GM13977 (cell line): ENCODE data around the gene RAI1.

Experiments
- DNase-seq: peaks from one replicate; pipeline ENCODE4 v3.0.0; 2012; ENCODE audit warnings: low spot score
- in situ Hi-C: fragments of 300-500 bp; cut with MboI; formaldehyde crosslinking; loops from one replicate; pipeline ENCODE4 v1.12.0; 2022; ENCODE audit warnings: low sequenced_read_pairs, low pct_unique_long_range_greater_than_20kb, mixed read lengths, inconsistent platforms; ENCODE audit not compliant: unreplicated experiment
- TF ChIP-seq, protein P1 (sequence below): IDR thresholded peaks from 2 replicates; pipeline ENCODE4 v1.5.1; 2012; ENCODE audit warnings: mild to moderate bottlenecking, control low read depth; ENCODE audit not compliant: insufficient read depth; ENCODE audit errors: extremely low read depth, missing control alignments

The RAI1 gene

DNA sequence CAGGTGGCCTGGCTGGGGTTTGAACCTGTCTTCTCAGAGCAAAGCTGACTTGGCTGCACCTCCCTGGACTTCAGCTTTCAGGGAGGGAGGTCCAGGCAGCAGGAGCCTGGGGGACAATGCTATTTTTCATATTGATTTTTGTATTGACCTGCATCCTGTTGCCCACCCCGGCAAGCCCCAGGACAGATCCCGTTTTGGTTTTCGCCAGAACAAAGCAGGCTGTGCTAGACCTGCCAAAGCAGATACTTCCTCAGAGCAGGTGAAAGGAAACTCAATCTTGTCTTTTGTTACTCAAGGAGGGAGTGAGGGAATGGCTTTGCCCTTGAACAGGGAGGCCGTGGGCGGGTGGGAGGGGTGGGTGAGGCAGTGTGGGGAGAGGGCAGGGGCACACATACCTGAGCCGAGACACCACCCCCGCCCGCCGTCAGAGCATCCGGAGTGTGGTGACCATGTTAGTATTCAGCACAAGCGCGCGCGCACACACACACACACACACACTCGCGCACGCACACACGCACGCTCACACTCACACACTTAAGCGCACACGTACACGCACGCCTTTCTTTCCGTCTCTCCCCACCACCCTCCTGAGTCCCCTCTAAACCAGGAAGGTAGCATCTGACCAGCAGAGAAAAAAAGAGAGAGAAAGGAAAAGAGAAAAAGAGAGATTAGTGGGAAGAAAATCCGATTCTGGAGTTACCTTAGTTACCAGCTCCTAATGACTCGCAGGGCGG is 59.5 kb downstream of the RAI1 start:
- TF ChIP-seq, protein P1, sequence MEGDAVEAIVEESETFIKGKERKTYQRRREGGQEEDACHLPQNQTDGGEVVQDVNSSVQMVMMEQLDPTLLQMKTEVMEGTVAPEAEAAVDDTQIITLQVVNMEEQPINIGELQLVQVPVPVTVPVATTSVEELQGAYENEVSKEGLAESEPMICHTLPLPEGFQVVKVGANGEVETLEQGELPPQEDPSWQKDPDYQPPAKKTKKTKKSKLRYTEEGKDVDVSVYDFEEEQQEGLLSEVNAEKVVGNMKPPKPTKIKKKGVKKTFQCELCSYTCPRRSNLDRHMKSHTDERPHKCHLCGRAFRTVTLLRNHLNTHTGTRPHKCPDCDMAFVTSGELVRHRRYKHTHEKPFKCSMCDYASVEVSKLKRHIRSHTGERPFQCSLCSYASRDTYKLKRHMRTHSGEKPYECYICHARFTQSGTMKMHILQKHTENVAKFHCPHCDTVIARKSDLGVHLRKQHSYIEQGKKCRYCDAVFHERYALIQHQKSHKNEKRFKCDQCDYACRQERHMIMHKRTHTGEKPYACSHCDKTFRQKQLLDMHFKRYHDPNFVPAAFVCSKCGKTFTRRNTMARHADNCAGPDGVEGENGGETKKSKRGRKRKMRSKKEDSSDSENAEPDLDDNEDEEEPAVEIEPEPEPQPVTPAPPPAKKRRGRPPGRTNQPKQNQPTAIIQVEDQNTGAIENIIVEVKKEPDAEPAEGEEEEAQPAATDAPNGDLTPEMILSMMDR = no peak
- in situ Hi-C loops = no loop called here
- no peak for DNase-seq

DNA sequence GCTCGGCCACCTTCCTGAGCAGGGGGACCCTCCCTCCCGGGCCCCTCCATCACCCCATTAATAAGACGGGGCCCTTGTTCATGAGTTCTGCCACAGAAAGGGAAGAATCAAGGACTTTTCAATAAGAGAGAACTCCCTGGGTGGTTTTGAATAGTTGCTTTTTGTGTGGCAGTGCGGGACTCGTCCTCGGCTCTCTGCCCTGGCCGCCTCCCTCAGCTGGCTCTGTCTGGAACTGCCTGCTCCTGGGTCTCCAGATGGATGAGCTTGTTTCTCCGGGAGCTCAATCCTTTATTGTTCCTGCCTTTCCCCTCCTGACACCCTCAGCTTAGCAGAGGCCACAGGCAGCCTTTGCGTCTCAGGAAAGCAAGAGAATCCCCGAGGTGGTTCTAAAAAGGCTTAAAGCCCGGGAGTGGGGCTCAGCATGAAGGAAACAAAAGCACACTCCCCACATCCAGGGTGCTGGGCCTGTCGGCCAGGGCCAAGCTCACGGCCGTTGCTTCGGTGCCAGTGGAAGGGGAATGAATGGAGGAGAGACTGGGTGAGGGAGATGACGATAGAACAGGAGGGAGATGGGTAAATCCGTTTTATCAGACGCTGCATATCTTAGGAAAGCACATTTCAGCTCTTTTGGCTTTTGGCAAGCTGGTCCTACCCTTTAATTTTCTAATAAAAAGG is 60.2 kb downstream of the RAI1 start:
- DNase-seq = no peak
- TF ChIP-seq, protein P1 = no peak
- in situ Hi-C loops = no loop called here

DNA sequence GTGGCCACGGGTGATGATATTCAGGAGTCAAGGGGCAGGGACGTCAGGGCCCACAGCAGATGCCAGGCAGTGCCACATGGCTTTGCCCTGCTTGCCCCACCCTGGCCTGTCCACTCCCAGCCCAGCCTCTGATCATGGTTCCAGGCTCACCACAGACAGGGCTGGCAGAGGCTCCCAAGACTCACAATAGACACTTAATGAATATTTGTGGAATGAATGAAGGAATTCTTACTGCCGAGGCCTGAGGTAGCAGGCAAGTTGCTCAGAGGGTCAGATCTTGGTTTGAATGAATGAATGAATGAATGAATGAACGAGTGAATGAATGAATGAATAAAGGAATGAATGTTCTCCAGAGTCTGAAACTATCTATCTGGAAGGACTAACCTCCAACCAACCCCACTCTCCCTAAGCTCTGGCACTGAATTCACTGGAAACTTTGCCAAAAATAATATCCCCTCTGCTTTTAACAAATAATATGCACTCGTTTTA is 60.9 kb downstream of the RAI1 start:
- TF ChIP-seq, protein P1 = no peak
- DNase-seq = no peak
- in situ Hi-C loops = no loop called here

DNA sequence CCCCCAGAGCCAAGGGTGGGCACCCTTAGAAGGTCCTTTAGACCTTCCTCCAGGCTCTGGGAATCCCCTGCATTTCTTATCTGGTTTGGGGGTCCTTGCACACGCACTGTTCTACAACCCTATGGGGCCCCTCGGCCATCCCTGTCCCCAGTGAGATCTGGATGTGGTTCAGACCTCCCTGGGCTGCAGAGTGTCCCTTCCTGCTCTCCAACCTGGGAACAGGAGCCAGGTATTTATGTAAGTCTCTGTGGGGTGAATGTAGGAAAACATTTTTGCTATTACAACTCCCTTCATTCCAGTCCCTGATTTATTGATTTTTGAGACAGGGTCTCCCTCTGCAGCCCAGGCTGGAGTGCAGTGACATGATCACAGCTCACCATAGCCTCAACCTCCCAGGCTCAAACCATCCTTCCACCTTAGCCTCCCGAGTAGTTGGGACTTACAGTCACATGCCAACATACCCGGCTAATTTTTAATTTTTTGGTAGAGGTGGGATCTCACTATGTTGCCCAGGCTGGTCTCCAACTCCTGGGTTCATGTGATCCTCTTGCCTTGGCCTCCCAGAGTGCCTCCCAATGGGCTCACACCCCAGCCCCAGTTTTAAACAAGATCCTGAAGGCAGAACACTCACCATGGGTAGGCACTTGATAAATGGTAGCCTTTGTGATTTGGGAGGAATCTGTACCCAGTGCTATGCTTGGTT is 61.6 kb downstream of the RAI1 start:
- in situ Hi-C loops = no loop called here
- no peak for DNase-seq
- TF ChIP-seq, protein P1 = no peak

DNA sequence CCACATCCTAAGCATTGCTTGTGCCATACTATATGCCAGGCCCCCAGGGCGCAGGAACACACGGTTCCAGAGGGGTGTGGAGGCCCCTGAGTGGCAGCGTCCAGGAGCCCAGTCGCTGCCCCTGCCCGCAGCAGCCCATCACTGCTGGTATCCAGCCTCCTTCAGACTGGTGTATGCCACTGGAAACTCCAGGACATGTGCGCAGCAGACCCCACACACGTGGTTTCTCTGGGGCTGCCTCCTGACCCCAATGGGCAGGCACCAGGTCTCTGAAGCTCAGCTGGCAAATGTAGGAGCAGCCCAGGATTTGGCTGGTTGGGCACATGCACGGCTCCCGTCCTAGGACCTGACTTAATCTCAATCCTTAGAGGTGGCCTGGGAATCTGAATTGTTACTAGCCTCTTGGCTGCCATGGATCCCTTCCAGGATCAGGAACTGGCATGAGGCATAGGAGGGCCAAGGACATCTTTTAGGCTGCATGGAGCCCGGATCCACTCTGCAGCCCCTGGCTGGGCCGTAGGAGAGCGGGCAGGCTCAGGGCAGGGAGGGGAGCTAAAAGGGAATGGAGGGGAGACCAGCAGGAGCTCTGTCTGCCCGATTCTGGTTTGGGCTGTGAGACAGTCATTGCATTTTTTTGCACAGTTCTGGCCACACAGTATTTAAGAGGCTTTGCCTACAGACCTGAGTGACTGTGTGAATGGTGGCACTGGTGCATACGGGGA is 62.3 kb downstream of the RAI1 start:
- in situ Hi-C loops = no loop called here
- no peak for DNase-seq
- TF ChIP-seq, protein P1 = no peak

DNA sequence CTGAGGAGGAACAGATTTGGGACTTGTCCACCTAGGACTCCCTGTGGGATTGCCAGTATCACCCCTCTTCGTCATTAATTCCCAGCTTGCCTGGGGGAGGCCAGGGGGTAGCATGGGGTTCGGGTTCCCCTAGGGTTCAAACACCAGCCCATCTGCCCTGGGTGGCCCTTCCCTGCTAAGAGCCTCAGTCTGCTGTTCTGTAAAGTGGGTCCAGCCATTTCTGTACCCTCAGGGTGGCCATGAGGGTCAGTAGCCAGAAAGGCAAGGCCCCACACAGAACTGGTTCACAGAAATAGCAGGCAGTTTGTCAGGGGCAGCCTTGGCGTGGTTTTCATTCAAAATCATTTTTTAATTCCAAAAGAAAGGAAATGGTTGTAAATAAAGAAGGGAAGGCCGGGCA is 62.9 kb downstream of the RAI1 start:
- in situ Hi-C loops = no loop called here
- DNase-seq = no peak
- TF ChIP-seq, protein P1 = no peak
